RKO (cell line): ENCODE results near the gene MYO1D.
"Not testable (repeated sequence)": the region's sequence is repeated elsewhere in the genome, so short reads cannot be mapped to it uniquely, and the experiment has no call there.

Source experiments
- DNase-seq: peaks from one replicate; pipeline ENCODE4 v3.0.0-alpha.2; 2016; ENCODE audit warnings: low spot score

MYO1D gene

DNA sequence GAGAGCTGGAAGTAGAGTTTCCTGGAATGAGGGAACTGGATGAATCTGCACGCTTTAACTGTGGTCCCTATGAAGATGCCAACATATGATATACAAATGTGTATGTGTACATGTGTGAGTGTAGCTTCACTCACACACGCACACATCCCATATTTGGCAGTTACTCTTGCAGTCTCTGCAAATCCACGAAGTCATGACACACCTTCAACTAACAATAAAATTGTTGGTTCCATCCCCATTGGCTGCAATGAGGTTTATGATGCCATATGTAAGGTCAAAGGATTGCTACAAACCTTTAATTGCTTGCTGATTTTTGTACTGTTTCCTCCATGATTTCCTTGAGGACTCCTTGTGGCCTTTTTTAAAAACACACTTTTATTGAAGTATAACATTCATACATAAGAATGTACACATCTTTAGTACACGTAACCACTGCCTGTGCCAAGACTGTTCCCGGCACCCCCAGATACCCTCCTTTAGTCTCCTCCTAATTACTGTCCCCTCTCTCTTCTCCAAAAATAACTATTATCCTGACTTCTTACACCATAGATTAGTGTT is 22.0 kb downstream of the MYO1D start:
- DNase-seq, result no peak

DNA sequence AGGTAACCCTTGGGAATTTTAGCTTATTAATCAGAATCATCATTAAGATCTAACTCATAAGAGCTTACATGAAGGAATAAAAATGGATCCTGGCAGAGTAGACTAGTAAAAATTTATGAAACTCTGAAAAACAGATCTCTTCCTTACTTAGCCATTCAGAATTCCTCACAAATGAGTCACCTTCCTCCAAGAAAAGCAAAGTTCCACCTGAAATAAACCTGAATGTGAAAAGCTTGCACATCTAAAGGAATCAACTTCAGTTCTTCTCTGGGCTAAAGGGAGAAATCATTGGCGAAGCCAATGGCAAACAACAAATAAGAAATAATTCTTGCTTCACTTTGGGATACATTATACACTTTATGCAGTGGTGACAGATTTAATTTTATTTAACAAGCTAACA is 22.7 kb downstream of the MYO1D start:
- DNase-seq, result no peak

DNA sequence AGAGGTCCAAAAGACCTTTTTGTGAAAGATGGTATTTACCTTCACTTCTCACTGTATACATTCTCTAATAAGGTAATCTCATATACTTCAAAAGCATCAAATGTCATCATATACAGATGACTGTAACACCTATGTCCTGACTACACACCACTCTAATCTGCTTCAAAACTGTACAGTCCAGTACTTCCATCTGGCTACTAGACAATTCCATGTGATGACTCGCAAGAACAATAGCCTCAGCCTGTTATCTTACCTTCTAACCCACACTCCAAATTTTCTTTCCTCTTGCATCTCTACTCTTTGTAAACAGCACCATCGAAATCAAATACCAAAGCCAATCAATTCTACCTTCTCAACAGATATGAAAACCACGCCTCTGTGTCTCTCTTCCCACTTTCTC is 24.1 kb downstream of the MYO1D start:
- no peak for DNase-seq

DNA sequence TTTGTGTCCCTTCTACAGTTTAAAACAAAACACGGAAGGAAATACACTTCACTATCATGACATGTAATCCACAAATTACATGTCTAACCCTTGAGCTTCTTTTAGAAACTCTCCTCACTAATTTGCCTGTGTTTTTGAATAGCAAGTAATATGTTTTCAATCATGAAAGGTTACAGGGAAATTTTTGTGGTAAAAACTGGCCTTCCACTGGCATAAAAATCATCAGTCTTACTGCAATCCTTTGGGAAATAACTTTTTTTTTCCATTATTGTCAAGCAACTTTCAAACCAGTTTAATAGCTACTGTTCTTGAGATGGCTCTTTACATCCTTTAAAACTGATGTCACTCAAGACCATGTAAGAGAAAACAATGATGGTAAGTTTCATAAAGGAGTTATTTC is 27.0 kb downstream of the MYO1D start:
- DNase-seq, result no peak

DNA sequence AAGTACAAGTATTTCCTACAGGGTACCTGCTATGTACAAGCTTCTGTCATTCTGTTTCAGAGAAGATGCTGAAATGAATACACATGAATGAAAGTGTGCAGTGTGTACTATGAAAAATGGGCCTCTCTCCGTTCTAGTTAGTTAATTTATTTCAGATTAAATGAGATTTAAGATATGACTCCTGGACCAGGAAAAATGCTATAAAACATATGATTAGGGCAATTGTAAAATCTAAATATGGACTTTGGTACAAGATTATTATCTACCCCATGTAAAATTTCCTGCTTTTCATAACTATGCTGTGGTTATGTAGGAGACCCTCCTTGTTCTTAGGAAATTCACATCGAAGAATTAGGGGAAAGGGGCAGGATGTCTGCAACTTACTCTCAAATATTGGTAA is 28.9 kb downstream of the MYO1D start:
- no peak for DNase-seq

DNA sequence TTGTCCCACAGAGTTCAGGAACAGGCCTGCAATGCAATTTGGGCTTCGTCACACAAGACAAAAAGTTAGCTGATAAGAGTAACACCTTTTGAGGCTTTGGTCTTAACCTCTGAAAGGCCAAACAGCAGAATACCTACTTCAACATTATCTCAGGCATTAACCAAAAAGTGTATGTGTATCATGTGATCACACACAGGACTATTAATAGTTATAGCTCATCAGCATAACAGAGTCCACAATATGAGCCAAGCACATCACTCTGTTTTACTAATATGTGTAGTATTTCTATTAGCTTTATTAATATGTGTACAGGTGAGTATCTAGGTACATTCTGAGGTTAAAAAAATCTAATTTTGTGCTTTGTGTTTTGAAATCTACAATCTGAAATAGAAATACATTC is 30.8 kb downstream of the MYO1D start:
- no peak for DNase-seq

DNA sequence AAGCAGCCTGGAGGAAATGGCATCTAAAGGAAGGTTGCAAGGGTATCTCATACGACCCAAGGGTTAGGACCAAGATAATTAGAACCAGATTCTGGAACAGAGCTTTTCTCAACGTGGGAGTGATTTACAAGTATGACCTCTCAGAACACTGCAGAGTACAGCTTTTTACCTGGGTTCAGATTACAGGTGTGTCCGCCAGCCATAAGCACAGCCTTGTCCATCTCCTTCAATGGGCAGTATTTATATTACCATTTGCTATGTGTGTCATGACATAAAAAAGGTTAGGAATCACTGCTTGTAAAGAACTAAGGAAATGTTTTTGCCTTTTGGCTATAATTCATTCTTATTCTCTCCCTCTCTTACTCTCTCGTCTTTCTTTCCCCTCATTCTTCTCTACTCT is 36.7 kb downstream of the MYO1D start:
- DNase-seq, result no peak

DNA sequence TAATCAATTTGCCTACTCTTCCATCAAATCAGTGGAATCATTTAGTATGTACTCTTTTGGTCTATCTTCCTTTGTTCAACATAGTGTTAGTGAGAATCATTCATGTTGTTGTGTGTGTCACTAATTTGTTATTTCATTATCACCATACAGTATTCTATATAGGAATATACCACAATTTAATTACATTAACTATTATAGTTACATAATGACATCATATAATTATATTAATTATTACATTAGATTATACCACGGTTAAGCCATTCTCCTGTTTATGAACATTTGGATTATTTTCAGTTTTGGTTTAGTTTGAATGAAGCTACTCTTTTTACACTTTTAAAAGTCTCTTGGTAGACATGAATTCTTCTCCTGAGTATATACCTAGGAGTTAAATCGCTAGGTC is 40.4 kb downstream of the MYO1D start:
- DNase-seq, result no peak

DNA sequence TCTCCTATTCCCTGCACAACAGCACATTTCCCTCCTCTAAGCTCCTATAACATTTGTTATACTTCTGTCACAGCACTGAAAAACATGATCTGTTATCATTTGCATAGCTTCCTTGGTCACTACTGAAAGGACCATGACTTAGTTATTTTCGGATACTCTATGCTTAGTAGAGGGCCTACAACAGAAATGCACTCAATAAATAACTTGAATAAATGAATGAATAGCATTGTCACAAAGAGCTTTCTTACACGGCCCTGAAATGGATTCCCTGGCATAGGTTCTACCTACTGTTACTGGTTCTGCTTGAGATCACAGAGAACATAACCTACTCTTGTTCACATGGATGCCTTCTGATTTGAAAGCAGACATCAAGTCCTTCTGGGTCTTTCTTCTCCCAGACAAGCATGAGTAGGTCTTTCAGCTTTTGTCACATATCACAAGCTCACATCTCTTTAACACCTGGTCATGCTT is 41.6 kb downstream of the MYO1D start:
- no peak for DNase-seq

DNA sequence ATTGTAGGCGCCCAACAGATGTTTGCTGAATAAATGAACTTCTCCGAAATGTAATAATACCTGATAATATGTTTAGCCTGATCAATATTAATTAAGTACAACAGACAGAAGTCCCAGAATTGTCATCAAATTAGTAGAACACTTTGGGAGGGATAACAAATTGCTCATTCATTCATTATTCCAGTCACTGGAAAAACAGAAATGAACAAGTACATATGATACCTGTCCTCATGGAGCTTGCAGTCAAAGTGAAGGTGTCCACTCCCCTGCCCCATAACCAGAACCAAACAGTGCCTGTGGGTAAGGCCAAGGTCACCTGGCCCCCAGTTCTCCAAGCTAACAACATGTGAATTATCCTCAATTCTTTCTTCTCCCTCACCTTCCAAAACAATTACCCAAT is 42.8 kb downstream of the MYO1D start:
- no peak for DNase-seq

DNA sequence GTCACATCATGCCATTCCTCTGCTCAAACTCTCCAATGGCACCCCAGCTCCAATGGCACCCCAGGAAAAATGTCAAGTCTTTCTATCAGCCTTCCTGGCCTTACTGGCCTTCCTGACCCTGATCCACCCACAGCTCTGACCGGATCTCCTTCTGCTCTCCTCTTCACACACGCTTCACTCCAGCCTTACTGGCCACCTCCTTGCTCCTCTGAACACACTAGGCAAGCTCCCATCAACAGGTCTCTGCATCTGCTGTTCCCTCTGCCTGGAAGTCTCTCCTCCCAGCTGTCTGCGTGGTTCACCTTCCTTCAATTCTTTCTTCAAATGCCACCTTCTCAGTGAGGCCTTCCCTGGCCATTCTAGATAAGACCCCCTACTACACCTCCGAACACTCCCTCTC is 43.4 kb downstream of the MYO1D start:
- no peak for DNase-seq

DNA sequence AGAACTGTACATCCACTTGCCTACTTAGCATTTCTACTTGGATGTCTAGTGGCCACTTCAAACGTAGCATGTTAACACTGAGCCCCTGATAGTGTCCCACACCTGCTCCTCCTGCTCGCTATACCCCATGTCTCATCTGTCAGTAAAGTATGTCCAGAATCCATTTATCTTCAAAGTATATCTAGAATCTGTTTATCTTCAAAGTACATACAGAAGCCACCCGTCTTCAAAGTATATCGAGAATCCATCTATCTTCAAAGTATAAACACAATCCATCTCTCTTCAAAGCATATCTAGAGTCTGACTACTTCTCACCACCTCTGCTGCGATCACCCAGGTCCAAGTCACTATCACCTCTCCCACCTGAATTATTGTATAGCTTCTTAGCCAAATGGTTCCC is 43.8 kb downstream of the MYO1D start:
- no peak for DNase-seq

DNA sequence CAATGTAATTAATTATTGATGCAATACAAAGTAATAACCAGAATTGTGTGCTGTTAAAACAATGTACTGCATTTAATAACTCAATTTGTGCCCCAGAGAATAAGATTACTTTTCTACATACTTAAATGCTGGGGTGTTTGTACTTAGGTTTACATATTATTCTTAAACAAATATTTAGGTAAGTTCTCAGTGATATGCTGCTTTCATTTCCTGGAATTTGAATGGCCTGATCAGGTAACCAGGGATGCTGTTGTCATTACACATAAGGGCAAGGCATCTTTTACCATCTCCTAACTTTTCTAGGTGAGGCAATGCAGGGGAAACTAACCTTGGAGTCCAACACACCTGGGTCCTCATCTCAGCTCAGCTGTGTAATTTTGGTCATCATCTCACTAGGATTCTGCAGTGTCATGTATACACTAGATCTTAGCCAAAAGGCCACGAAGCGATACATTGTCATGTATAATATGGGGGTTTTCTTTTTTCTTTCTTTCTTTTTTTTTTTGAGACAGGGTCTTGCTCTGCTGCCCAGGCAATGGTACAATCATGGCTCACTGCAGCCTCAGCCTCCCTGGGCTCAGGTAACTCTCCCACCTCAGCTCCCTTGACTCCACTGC is 45.2 kb downstream of the MYO1D start:
- DNase-seq, result no peak

DNA sequence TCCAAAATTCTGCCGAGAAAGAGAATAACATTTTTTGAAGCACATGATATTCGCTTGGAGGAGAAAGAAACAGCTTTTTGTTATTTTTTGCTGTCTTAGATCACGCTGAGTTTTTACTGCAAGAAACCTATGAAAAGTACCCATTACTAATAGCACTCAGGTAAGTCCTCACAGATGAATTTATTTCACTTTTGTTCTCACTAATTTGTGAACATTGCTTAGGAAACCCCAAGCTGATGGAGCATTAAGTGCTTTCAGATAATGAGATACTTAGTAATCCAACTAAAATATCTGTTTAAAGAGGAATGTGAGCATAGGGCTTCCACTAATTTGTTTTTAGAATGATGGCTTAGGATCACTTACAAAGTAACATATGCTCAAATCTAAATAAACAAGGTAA is 45.7 kb downstream of the MYO1D start:
- DNase-seq, result no peak

DNA sequence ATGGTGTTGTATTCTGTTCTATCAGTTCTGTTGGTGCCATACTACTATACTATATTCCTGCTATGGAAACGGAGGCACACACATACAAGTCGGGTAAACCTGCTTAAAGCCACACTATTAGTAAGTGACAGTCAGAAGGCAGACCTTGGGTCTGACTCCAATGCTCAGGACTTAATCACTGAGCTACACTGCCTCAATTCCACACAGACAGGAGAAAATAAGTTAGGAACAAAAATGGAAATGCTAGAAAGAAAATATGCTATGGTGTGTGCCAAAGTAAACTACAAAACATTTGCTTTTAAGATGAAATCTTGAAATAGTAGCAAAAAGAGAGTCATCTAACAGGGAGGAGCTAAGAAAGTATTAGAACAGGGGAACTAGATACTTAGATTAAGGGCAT is 48.1 kb downstream of the MYO1D start:
- no peak for DNase-seq

DNA sequence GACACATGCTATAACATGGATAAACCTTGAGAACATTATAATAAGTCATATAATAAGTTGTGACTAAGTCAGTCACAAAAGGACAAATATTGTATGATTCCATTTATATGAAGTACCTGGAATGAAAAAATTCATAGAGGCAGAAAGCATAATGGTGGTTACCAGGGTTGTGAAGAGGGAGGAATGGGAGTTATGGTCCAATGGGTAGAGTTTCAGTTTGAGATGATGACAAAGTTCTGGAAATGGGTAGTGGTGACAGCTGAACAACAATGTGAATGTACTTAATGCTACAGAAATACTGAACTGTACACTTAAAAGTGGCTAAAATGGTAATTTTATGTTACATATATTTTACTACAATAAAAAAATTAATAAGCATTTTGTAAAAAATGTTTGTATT is 49.7 kb downstream of the MYO1D start:
- no peak for DNase-seq

DNA sequence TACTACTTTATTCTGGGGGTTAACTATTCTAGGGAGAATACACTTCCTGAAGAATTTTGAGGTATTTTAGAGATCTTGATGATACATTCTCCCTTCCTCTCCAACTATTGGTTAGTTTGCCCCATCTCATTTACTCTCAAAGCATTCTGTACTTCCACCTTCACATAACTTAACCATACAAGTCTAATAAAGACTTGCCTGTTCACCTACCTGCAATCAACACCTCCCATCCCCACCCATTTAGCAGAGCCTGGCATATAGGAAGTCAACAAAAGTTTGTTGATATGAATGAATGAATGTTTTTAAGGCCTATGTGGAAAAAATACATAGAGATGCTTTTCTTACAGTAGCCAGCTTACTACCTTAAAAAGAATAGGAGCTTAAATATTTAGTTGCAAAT is 50.8 kb downstream of the MYO1D start:
- DNase-seq, result no peak

DNA sequence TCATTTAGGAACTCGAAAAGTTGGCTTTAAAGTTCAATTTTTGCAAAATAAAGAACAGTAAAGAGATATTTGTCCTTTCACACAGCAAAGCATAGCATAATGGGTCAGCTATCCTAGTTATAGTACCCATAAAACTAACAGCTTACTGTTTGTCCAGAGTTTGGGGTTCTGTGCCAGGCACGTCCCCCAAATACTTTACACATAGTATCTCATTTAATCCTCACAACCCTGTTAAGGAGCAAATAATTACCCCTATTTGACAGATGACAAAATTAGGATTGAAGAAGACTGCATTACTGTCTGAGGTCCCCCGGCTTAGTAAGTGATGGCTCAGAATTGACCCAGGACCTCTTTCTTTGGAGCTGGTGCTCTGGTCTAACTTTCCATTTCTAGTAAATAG is 52.6 kb downstream of the MYO1D start:
- DNase-seq, result no peak

DNA sequence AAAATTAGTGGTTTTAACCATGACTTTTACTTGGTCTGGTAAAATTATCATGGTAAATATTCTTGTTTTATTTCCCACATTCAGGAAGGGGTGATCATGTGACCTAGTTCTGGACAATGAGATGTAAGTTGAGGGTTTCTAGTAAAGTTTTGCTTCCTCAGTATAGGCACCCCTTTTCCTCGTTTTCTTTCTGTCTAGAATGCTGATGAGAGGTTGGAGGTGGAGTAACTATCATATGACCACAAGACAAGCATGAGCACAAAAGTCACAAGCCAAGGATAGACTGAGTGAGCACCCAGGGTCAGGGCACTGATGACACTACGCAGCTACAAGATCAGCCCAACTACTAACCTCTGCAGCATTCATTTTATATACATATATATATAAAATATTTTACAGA is 53.9 kb downstream of the MYO1D start:
- no peak for DNase-seq

DNA sequence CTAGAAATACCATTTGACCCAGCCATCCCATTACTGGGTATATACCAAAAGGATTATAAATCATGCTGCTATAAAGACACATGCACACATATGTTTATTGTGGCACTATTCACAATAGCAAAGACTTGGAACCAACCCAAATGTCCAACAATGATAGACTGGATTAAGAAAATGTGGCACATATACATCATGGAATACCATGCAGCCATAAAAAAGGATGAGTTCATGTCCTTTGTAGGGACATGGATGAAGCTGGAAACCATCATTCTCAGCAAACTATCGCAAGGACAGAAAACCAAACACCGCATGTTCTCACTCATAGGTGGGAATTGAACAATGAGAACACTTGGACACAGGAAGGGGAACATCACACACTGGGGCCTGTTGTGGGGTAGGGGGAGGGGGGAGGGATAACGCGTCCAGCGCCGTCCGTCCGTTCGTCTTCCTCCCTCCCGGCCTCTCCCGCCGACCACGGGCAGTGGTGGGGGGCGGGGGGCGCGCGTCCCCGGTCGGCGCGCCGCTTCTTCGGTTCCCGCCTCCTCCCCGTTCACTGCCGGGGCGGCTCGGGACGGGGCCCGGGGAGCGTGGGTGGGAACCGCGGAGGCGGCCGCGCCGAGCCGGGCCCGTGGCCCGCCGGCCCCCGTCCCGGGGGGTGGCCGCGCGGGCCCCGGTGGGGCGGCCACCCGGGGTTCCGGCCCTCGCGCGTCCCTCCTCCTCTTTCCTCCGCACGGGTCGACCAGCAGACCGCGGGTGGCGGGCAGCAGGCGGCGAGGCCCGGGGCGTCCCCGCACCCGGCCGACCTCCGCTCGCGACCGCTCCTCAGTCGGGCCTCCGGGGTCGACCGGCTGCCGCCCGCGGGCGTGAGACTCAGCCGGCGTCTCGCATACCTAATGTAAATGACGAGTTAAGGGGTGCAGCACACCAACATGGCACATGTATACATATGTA is 54.7 kb downstream of the MYO1D start:
- not testable (repeated sequence) for DNase-seq

DNA sequence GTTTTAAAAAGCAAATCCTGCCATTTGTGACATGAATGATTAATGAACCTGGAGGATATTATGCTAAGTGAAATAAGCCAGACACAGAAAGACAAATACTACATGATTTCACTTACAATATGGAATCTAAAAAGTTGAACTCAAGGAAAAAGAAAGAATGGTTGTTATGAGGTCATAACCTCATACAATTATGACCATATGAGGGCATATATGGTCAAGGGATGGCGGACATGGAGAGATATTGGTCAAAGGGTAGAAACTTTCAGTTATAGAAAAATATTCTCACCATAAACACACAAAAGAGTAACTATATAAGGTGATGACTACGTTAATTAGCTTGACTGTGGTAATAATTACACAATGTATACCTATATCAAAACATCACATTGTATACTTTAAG is 56.5 kb downstream of the MYO1D start:
- DNase-seq, result no peak

DNA sequence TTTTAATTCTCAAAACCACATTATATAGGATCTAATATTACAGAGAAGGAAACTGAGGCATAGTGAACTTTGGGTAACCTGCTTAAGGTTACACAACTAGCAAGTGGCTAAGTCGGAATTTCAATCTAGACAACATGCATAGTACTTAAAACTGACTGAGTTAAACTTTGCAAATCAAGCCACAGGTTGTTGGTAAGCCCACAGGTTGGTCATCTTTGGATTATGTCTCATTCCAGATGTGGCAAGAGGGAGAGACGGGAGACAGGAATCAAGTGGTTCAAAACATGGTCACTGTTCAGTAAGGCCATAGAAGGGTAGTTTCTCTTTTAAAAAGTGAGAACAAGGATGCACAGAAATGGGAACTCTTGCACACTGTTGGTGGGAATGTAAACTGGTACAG is 57.1 kb downstream of the MYO1D start:
- DNase-seq, result no peak

DNA sequence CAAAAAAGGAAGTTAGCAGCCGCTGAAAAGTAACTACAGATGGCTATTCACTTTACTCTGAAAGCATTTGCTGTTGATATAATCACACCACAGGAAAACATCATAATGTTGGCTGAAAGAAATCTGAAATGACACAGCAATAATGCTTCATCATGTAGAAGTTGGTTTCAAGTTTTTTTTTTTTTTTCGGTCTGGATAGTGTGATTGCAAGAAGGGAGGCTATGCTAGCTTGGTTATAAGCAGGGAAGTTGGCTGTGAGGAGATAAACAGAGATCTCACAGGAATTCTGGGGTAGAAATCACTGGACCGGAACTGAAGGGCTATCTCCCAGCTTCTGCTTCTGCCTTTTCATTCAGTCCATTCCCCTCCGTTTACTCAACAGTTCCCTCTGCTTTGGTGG is 57.9 kb downstream of the MYO1D start:
- no peak for DNase-seq
